HepG2 (cell line): Measurements from ENCODE around the gene FAM83C. TPM values are rescaled to one million over a fixed set of nuclear protein-coding genes. Genes with fewer than 3 reads are reported as not detected.

ENCODE experiments used
- CBX5 ChIP-seq: sonication (generic); formaldehyde crosslinking; IDR thresholded peaks from 2 replicates; pipeline ENCODE4 v1.4.0; 2020; ENCODE audit warnings: missing genetic modification reagents, borderline replicate concordance
- IRF2 ChIP-seq: IDR thresholded peaks from 2 replicates; pipeline ENCODE4 v1.6.1; 2018; ENCODE audit warnings: missing genetic modification reagents, missing compliant biosample characterization
- ISL2 ChIP-seq: sonication (generic); formaldehyde crosslinking; IDR thresholded peaks from 2 replicates; pipeline ENCODE4 v1.5.0; 2020; ENCODE audit warnings: missing genetic modification reagents
- NFIC ChIP-seq: IDR thresholded peaks from 2 replicates; pipeline ENCODE4 v1.6.1; 2012; ENCODE audit warnings: mild to moderate bottlenecking, low read length, inconsistent platforms
- REPIN1 ChIP-seq: sonication (generic); formaldehyde crosslinking; IDR thresholded peaks from 2 replicates; pipeline ENCODE4 v1.8.0; 2022; ENCODE audit warnings: missing genetic modification reagents, low read depth, mild to moderate bottlenecking, borderline replicate concordance
- SPEN ChIP-seq: sonication (generic); formaldehyde crosslinking; IDR thresholded peaks from 2 replicates; pipeline ENCODE4 v1.5.1; 2020; ENCODE audit warnings: low read depth, mild to moderate bottlenecking, missing genetic modification reagents
- XRCC5 ChIP-seq: fragments of 200-400 bp; formaldehyde crosslinking; optimal IDR thresholded peaks from 2 replicates; pipeline ENCODE3; 2017; ENCODE audit warnings: mild to moderate bottlenecking, low read length
- ZFX ChIP-seq: sonication (generic); formaldehyde crosslinking; IDR thresholded peaks from 2 replicates; pipeline ENCODE4 v1.4.0; 2020; ENCODE audit warnings: mild to moderate bottlenecking, low read depth, missing genetic modification reagents, moderate library complexity
- ZNF124 ChIP-seq: sonication (generic); formaldehyde crosslinking; IDR thresholded peaks from 2 replicates; pipeline ENCODE4 v1.4.0; 2020; ENCODE audit warnings: missing genetic modification reagents
- ZNF766 ChIP-seq: sonication (generic); formaldehyde crosslinking; IDR thresholded peaks from 2 replicates; pipeline ENCODE4 v1.5.0; 2020; ENCODE audit warnings: missing genetic modification reagents, borderline replicate concordance
- polyA plus RNA-seq, 8 experiments: library from polyadenylated mRNA; depleted of rRNA in 3 of 8; stranded (reverse) in 7 of 8; unstranded in 1 of 8; fragments of >200 nt; fragmentation: Illumina TruSeq in 4 of 8; extraction: Trizol in 4 of 8; gene quantifications; 2 replicates each; pipeline versions ENCODE4 v1.2.1 to v1.2.3, GENCODE V29; 2011 to 2016; ENCODE audit warnings: low read depth in 4 of 8, missing spikeins in 1 of 8, mixed read lengths in 1 of 8; ENCODE audit not compliant: insufficient read depth in 1 of 8
- total RNA-seq, 5 experiments: library from RNA; depleted of rRNA; stranded (reverse); fragments of >200 nt; fragmentation: Illumina TruSeq; extraction: Trizol; gene quantifications; 2 replicates each; pipeline ENCODE4 v1.2.3, GENCODE V29; 2016; ENCODE audit warnings: low read depth in 1 of 5
- TF ChIP-seq, protein P1 (sequence below): sonication (generic); formaldehyde crosslinking; IDR thresholded peaks from 2 replicates; pipeline ENCODE4 v1.5.0; 2020; ENCODE audit warnings: mild to moderate bottlenecking, missing genetic modification reagents, borderline replicate concordance
- TF ChIP-seq, protein P2 (sequence below): sonication (generic); formaldehyde crosslinking; IDR thresholded peaks from 2 replicates; pipeline ENCODE4 v1.8.1; 2022; ENCODE audit warnings: low read depth, mild to moderate bottlenecking, missing genetic modification reagents
- TF ChIP-seq, protein P3 (sequence below): sonication (generic); formaldehyde crosslinking; IDR thresholded peaks from 2 replicates; pipeline ENCODE4 v1.5.0; 2020; ENCODE audit warnings: mild to moderate bottlenecking, missing genetic modification reagents, moderate library complexity
- TF ChIP-seq, protein P4 (sequence below): IDR thresholded peaks from 2 replicates; pipeline ENCODE4 v1.6.1; 2012; ENCODE audit warnings: low read depth, low read length, improper control_type of control experiment
- TF ChIP-seq, protein P5 (sequence below): sonication (generic); formaldehyde crosslinking; IDR thresholded peaks from 2 replicates; pipeline ENCODE4 v1.4.0; 2020; ENCODE audit warnings: mild to moderate bottlenecking, low read depth, missing genetic modification reagents

Gene FAM83C
- total and polyA plus RNA-seq, 2 of the 13 experiments (the other 11 are each of a cell fraction or from before 2014, with no cell fraction given): 0.04 TPM; not detected in 1

DNA sequence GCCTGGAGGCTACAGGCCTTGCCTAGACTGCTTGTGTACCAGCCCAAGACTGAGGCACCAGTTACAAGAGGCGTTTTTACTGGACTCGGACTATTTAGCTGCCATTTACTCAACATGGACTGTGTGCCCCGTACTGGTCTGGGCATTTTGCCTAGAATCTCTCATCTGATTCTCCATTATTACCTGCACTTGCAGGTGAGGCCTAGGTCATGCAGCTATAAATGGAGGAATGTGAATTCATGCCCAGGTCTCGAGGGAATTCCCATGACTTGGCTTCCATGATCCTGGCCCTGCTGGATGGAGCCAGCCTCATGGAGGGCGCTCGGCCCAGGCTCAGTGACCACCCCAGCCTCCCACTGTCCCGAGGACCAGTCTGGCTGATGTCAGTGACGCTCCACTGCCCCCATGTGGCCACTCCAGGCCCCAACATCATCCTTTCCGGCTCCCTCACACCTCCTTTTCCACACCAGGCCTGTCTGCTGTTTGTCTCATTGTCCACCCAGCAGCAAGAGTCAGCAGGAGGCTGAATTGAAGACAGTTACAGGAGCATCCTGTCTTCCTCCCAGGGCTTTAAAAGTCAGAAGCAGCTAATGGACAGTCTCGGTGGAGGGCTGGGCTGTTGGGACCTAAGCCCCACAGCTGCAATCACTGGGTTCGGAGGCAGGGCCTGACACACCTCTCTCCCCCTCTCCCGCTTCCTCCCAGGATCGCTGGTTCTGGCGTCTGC lies 23.0 kb downstream of the FAM83C start (continued):
- TF ChIP-seq NFIC (no peak), ZNF124 (CRISPR knock-in tag) (peak; percentile 84), SPEN (CRISPR knock-in tag) (peak; percentile 26; the same call in 1 of the 2 replicates), IRF2 (CRISPR knock-in tag) (peak; percentile 75; the same call in 1 of the 2 replicates), XRCC5 (peak; percentile 96), ZFX (CRISPR knock-in tag) (peak; percentile 84), ZNF766 (CRISPR knock-in tag) (peak; percentile 60; the same call in 1 of the 2 replicates), REPIN1 (peak; percentile 85; the same call in 1 of the 2 replicates), ISL2 (CRISPR knock-in tag) (peak; percentile 48; the same call in 1 of the 2 replicates), CBX5 (CRISPR knock-in tag) (peak; percentile 59; the same call in 1 of the 2 replicates)
- TF ChIP-seq, protein P1, sequence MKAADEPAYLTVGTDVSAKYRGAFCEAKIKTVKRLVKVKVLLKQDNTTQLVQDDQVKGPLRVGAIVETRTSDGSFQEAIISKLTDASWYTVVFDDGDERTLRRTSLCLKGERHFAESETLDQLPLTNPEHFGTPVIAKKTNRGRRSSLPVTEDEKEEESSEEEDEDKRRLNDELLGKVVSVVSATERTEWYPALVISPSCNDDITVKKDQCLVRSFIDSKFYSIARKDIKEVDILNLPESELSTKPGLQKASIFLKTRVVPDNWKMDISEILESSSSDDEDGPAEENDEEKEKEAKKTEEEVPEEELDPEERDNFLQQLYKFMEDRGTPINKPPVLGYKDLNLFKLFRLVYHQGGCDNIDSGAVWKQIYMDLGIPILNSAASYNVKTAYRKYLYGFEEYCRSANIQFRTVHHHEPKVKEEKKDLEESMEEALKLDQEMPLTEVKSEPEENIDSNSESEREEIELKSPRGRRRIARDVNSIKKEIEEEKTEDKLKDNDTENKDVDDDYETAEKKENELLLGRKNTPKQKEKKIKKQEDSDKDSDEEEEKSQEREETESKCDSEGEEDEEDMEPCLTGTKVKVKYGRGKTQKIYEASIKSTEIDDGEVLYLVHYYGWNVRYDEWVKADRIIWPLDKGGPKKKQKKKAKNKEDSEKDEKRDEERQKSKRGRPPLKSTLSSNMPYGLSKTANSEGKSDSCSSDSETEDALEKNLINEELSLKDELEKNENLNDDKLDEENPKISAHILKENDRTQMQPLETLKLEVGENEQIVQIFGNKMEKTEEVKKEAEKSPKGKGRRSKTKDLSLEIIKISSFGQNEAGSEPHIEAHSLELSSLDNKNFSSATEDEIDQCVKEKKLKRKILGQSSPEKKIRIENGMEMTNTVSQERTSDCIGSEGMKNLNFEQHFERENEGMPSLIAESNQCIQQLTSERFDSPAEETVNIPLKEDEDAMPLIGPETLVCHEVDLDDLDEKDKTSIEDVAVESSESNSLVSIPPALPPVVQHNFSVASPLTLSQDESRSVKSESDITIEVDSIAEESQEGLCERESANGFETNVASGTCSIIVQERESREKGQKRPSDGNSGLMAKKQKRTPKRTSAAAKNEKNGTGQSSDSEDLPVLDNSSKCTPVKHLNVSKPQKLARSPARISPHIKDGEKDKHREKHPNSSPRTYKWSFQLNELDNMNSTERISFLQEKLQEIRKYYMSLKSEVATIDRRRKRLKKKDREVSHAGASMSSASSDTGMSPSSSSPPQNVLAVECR (CRISPR knock-in tag): peak; percentile 58; the same call in 1 of the 2 replicates
- TF ChIP-seq, protein P2, sequence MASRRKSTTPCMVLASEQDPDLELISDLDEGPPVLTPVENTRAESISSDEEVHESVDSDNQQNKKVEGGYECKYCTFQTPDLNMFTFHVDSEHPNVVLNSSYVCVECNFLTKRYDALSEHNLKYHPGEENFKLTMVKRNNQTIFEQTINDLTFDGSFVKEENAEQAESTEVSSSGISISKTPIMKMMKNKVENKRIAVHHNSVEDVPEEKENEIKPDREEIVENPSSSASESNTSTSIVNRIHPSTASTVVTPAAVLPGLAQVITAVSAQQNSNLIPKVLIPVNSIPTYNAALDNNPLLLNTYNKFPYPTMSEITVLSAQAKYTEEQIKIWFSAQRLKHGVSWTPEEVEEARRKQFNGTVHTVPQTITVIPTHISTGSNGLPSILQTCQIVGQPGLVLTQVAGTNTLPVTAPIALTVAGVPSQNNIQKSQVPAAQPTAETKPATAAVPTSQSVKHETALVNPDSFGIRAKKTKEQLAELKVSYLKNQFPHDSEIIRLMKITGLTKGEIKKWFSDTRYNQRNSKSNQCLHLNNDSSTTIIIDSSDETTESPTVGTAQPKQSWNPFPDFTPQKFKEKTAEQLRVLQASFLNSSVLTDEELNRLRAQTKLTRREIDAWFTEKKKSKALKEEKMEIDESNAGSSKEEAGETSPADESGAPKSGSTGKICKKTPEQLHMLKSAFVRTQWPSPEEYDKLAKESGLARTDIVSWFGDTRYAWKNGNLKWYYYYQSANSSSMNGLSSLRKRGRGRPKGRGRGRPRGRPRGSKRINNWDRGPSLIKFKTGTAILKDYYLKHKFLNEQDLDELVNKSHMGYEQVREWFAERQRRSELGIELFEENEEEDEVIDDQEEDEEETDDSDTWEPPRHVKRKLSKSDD (CRISPR knock-in tag): peak; percentile 43; the same call in 1 of the 2 replicates
- TF ChIP-seq, protein P3, sequence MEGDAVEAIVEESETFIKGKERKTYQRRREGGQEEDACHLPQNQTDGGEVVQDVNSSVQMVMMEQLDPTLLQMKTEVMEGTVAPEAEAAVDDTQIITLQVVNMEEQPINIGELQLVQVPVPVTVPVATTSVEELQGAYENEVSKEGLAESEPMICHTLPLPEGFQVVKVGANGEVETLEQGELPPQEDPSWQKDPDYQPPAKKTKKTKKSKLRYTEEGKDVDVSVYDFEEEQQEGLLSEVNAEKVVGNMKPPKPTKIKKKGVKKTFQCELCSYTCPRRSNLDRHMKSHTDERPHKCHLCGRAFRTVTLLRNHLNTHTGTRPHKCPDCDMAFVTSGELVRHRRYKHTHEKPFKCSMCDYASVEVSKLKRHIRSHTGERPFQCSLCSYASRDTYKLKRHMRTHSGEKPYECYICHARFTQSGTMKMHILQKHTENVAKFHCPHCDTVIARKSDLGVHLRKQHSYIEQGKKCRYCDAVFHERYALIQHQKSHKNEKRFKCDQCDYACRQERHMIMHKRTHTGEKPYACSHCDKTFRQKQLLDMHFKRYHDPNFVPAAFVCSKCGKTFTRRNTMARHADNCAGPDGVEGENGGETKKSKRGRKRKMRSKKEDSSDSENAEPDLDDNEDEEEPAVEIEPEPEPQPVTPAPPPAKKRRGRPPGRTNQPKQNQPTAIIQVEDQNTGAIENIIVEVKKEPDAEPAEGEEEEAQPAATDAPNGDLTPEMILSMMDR (CRISPR knock-in tag): peak; percentile 100
- TF ChIP-seq, protein P4, sequence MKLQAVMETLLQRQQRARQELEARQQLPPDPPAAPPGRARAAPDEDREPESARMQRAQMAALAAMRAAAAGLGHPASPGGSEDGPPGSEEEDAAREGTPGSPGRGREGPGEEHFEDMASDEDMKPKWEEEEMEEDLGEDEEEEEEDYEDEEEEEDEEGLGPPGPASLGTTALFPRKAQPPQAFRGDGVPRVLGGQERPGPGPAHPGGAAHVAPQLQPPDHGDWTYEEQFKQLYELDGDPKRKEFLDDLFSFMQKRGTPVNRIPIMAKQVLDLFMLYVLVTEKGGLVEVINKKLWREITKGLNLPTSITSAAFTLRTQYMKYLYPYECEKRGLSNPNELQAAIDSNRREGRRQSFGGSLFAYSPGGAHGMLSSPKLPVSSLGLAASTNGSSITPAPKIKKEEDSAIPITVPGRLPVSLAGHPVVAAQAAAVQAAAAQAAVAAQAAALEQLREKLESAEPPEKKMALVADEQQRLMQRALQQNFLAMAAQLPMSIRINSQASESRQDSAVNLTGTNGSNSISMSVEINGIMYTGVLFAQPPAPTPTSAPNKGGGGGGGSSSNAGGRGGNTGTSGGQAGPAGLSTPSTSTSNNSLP: 0 out of 2 replicates have a peak, but pooled peaks have one; percentile 28
- TF ChIP-seq, protein P5, sequence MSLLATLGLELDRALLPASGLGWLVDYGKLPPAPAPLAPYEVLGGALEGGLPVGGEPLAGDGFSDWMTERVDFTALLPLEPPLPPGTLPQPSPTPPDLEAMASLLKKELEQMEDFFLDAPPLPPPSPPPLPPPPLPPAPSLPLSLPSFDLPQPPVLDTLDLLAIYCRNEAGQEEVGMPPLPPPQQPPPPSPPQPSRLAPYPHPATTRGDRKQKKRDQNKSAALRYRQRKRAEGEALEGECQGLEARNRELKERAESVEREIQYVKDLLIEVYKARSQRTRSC (CRISPR knock-in tag): peak; percentile 80; the same call in 1 of the 2 replicates
